Ishikawa (cell line): ENCODE results near the gene CST5.

Source experiments
- EP300 ChIP-seq: IDR thresholded peaks from 2 replicates; pipeline ENCODE4 v1.6.1; 2012; ENCODE audit warnings: borderline replicate concordance
- NFIC ChIP-seq: IDR thresholded peaks from 2 replicates; pipeline ENCODE4 v1.6.1; 2012

DNA sequence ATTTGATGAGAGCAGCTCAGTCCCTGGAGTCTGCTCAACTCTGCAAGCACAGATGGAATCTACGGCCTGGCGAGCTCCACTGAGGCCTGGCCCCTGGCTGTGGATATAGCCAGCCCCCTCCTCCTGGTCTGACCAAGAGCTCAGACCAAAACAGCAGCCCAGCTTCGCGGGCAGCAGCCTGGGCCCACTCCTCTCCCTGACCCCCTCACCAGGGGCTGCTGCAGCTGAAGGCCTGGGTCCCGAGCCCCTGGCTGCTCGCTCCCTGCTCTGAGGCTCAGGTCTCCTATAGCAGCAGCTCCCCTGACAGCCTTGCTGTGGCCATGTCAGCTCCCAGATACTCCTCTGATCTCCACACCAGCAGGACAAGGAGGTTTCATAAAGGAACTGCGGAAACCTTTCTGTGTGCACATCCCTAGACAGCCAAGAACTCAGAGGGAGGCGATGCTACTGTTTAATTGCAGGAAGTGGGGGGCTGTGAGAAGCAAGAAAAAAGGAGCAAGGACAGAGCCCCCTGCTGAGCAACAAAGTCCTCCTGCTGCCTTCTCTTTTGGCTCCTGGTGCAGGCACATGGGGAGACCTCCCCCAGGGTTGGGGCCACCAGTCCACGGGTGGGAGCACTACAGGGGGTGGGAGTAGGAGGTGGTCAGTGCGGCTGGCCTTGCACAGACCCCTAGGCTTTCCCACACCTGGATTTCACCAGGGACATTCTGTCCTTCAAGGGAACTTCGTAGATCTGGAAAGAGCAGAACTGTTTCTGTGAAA lies 38.7 kb upstream of the CST5 start:
- TF ChIP-seq NFIC (no peak), EP300 (no peak)
